Ishikawa (cell line): ENCODE measurements around the gene EFNA3.

Source experiments
- EP300 ChIP-seq: IDR thresholded peaks from 2 replicates; pipeline ENCODE4 v1.6.1; 2012; ENCODE audit warnings: borderline replicate concordance
- FOXM1 ChIP-seq: IDR thresholded peaks from 2 replicates; pipeline ENCODE4 v1.6.1; 2012; ENCODE audit warnings: low read depth, borderline replicate concordance
- TEAD4 ChIP-seq: IDR thresholded peaks from 2 replicates; pipeline ENCODE4 v1.6.1; 2012

DNA sequence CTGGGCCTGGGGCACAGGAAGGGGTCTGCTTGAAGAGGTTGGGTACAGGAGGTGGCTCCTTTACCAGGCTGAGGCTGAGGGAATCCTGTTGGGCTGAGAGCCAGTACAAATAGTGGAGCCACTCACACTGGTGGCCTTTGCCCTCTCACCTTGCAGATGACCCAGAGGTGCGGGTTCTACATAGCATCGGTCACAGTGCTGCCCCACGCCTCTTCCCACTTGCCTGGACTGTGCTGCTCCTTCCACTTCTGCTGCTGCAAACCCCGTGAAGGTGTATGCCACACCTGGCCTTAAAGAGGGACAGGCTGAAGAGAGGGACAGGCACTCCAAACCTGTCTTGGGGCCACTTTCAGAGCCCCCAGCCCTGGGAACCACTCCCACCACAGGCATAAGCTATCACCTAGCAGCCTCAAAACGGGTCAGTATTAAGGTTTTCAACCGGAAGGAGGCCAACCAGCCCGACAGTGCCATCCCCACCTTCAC is 55.2 kb downstream of the EFNA3 start:
- TF ChIP-seq FOXM1 (no peak), TEAD4 (no peak), EP300 (no peak)
